GM12875 (cell line): ENCODE results near the gene SLC25A46.
"Not testable (repeated sequence)": the region's sequence is repeated elsewhere in the genome, so short reads cannot be mapped to it uniquely, and the experiment has no call there.

ENCODE experiments used
- H3K4me3 ChIP-seq: one replicate; pipeline ENCODE4 v1.5.1; 2011; ENCODE audit warnings: low read depth, low read length, control low read depth
- CTCF ChIP-seq: IDR thresholded peaks from 2 replicates; pipeline ENCODE4 v1.5.1; 2011; ENCODE audit warnings: low read depth, mild to moderate bottlenecking, control low read depth, inconsistent platforms, low read length, moderate library complexity, borderline replicate concordance; ENCODE audit not compliant: insufficient read depth

Gene SLC25A46

GRCh38 chr5:110785356-110785755, 46.5 kb downstream of the SLC25A46 start:
- no peak for TF ChIP-seq CTCF
- no peak overlapping the region for H3K4me3 ChIP-seq

GRCh38 chr5:110788006-110788405, 49.2 kb downstream of the SLC25A46 start:
- H3K4me3 ChIP-seq = not testable (repeated sequence)

DNA sequence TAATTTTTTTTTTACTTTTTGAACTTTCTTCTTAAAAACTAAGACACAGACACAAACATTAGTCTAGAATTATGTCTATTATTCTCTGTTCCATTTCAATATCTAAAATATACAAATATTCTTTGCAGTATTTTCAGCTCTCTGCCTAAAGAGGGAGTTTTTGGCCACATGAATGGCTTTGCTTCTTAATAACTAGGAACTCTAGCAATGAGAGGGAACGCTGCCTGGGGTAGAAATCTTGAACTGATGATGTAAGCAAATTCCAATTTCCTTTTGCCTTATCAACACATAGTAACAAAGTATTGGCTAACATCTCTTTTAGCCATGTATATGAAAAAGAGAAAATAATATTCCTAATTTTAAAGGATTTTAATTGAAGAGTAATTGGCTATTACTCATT, 51.9 kb downstream of the SLC25A46 start:
- H3K4me3 ChIP-seq = no peak overlapping the region
- no peak for TF ChIP-seq CTCF

DNA sequence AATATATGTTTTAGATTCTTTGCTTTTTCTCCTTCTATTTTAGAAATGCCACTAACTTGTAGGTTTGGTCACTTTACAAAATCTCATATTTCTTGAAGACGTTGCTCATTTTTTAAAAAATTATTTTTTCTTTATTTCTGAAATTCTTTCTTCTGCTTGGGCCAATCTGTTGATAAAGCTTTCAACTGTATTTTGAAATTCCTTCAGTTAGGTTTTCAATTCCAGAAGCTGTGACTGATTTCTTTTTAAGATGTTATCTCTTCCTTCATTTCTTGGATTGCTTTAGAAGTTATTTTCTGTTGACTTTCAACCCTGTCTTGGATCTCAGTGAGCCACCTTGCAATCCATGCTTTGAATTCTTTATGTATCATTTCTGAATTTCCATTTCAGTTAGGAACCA, 64.2 kb downstream of the SLC25A46 start:
- no peak for TF ChIP-seq CTCF
- no peak overlapping the region for H3K4me3 ChIP-seq

- no peak overlapping the region for H3K4me3 ChIP-seq
- TF ChIP-seq CTCF = no peak
Observed at GRCh38 chr5:110803467-110804326, 64.9 kb downstream of the SLC25A46 start.

- TF ChIP-seq CTCF = no peak
- no peak overlapping the region for H3K4me3 ChIP-seq
Observed at GRCh38 chr5:110807169-110807568, 68.4 kb downstream of the SLC25A46 start.

- no peak for TF ChIP-seq CTCF
- no peak overlapping the region for H3K4me3 ChIP-seq
Observed at GRCh38 chr5:110809006-110809405, 70.2 kb downstream of the SLC25A46 start.
